Fibroblast of lung (primary cell): ENCODE measurements around the gene DPP7.

Experiments
- CTCF ChIP-seq, 2 donors: IDR thresholded peaks in 1 of 2; conservative IDR thresholded peaks in 1 of 2; 1 replicate in 1 of 2; 2 replicates in 1 of 2; pipeline ENCODE4 v1.5.1; 2011 to 2012; ENCODE audit warnings: low read length in 2 of 2, control low read depth in 1 of 2, inconsistent platforms in 1 of 2, low read depth in 1 of 2, mild to moderate bottlenecking in 1 of 2
- EZH2 ChIP-seq: IDR thresholded peaks from 2 replicates; pipeline ENCODE4 v1.5.1; 2012; ENCODE audit warnings: low read length, control low read depth, mild to moderate bottlenecking; ENCODE audit errors: missing control alignments

GRCh38 chr9:137162505-137163364 is 48.2 kb upstream of the DPP7 start:
- no peak for TF ChIP-seq CTCF (conservative IDR thresholded peaks at IDR 0.05 in 1 of 2, IDR thresholded peaks at IDR 0.05 in 1 of 2; ENCODE audit: low read depth in 1 of 2, low read length in 2 of 2)
- peak; percentile 89 for TF ChIP-seq EZH2
